HG02852 (cell line): ENCODE results near the gene ASTL.

ENCODE experiments used
- ATAC-seq: cut with Tn5 transposase; IDR thresholded peaks from one replicate; pipeline ENCODE4 v1.9.1; 2021; ENCODE audit warnings: mild to moderate bottlenecking, moderate library complexity; ENCODE audit not compliant: unreplicated experiment

Gene ASTL

DNA sequence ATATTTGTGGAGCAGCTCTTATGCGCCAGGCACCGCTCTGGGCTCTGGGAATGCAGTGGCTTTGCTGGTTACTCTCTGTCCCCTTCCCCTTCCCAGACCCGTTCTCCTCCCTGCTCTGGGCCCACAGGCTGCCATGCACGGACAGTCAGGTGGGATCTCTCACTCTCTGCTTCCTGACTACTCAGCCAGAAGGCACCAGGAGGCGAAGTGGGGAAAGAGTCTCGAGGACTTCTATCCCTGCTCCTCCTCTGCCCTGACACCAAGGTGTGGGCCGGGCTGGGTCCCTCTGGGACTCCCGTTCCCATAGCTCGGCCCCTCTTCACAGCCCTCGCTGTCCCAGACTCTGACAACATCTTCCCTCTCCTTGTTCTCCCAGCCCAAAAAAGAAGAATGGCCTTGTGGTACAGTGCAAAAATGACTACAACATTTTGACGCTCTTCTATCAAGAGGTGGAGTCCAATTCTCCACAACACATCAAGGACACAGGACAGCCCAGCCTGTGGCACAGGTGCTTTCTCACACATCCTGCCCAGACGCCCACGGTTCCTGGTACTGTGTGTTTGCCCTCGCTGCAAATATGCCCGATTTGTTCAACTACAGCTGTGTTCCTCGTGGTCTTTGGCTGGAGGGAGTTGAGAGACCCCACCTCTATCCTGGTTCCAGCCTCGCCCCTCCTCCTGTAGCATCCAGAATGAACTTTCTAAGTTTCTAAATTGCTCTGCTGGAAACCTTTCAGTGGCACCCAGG lies 21.0 kb upstream of the ASTL start:
- ATAC-seq: no peak

DNA sequence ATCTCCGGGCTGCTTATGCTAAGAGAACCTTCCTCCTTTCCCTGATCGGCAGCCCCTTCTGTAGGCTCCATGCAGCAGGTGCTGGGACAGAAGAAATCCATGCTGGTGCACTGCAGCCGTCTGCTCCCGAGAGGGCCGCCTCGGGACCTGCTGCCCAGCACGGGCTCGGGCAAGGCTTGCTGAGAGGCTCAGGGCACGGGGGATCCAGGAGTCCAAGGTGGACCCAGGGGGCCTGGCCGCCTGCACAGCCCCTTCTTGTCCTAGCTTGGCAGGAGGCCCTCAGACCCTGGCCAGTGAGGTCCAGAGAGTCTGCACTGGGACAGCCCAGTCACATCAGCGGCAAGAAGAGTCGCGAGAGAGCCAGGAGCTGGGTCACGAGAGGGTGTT lies 20.2 kb upstream of the ASTL start:
- ATAC-seq: no peak

DNA sequence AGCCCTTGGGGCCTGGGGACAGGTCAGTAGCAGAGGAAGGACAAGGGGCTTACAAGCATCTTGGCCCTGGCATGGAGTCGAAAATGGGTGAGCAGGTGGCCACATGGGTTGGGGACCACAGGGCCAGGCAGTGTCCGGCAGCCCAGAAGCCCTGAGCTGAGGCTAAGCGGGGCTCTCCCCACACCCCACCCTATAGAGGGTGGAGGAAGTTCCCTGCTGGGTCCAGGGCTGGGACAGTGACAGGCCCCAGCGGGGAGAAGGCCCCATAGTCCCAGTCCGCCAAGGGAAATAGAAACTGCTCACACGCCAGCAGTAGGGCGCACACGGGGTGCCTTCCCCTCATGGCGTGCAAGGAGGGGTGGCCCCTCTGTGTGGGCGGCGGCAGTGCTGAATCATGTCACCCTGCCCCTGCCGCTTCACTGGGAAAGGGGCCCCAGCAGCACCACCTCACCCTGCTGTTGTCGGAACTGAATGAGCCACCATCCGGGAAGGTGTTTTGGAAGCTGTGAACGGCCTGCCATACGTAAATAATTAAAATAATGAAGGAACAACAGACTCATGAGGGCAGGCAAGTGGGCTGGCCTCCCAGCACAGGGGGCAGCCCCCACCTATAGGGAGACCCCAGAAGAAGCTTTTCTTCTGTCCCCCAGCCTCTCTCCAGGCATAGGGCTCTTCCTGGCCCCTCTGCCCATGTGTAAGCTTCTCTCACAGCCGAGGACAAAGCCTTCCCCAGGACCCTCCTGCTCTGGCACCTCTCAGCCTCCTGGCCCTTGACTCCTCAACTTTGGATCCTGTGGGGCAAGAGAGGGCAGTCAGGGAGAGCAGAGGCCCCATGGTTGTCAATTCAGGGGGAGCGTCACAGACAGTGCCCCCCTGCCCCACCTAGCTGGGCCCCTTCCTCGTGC lies 19.6 kb upstream of the ASTL start:
- ATAC-seq: peak; percentile 74

DNA sequence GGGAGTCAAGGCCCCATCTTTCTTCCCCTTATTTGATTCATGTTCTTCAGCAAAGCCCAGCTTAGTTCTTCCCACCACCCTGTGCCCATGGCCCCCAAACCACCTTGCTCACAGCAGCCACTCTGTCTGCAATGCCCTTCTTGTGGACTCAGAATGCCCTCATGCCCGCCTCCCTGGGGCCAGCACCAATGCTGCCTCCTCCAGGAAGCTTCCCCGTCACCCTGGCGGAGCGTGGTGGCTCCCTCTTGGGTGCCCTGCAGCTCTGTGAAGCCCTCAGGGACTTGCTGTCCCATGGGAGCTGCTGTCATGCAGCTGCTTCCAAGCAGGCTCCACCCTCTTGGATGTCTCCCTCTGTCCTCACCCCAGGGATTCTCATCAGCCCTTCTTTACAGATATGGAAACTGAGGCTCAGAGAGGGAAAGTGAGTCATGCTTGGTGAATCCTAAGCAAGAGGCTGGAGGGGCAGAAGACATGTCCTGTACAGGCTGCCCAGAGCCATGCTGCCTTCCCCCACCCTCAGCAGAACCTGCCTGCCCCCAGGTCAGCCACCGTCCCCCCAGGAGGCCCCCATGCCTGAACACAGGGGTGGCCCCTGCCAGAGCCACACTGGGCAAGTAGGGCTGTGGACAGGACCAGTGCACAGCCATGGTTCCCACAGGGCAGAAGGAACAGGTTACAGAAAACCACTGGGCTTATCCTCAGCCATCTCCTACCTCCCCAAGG lies 18.8 kb upstream of the ASTL start:
- peak; percentile 20 for ATAC-seq

DNA sequence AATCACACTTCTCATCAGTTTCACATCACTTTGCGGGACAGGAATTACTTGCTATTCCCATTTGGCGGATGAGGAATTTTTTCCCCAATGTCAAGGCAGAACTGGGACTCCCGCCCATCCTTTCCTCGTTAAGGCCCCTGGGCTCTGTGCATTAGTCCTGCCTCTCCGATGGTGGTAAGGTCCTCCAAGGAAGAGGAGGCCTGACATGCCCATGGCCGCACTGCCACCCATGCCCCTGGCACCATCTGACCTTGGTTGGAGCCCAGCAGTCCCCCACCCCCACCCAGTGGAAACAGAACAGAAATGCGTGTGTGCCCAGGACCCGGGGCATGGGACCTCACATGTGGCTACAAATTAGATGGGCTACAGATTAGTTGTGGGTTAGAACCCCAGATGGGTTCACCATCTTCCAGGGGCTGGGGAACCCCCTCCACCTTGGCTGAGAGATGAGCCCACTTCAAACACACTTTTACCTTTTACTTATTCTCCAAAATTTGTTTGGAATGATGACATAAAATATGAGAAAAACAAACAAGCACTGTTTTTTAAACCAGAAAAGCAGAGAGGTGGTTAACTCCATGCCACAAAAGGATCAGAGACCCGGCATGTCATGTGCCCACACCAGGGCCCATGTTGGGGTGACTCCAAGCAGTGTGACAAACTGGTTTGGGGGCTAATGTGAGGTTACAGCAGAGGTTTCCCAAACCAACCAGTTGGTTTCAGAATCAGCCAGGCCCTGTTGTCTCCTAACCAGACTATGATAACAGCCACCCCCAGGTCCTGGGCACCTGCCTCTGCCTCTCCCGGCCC lies 17.9 kb upstream of the ASTL start:
- no peak for ATAC-seq

DNA sequence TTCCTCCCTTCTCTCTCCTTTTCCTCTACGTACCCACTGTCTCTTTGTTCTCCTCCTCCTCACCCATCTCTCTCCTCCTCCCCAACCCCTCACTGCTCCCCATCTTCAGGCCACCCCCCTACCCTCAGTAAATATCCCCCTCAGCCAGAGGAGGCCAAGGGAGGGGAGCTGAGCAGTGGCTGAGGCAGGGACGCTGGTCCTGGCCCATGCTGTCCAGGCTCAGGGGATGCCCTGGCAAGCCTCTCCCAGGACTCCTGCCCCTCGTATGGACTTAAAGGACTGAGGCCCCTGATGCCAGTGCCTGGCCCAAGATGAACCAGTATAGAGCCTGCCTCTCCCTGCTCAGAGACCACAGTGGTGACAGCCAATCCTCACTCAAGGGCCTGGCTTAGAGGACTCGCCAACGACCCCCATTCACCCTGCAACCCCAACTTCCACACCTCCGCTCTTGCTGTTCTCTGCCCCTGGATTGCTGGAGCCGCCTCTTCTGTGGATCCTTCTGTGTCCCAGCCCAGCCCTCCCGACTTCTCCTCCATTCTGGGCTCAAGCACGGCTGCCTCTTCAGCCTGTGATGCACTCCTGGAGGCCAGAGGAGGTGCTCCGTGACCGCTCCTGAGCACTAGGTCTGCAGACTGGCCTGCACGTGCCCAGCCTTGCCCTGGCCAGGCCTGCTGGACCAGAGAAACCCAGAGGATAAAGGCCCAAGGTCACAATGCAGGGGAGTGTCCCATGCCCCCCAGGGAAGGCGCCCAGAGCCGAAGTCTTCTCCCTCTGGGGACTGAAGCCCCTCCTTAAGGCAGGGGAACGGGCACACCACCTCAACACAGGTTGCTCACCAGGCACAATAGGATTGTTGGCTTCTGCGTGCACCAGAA lies 16.4 kb upstream of the ASTL start:
- no peak for ATAC-seq

DNA sequence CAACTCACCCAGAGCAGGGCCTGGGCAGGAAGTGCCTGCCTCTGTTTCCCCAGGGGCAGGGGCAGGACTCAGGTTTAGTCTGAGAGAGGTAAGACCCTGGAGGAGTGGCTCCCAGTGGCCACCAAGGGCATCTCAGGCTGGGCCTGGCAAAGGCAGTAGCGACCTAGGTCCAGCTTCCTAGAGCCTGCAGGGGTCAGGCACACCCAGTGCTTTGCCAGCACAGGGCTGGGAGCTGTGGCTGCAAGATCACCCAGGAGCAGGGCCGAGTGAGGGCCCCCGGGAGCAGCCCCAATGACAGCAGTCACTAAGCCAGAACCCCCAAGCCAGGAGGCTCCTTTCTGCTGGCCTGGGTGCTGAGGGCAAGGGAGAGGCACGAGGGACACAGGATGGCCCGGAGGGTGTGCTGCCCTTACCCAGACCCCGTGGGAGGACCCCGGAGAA lies 15.7 kb upstream of the ASTL start:
- no peak for ATAC-seq

DNA sequence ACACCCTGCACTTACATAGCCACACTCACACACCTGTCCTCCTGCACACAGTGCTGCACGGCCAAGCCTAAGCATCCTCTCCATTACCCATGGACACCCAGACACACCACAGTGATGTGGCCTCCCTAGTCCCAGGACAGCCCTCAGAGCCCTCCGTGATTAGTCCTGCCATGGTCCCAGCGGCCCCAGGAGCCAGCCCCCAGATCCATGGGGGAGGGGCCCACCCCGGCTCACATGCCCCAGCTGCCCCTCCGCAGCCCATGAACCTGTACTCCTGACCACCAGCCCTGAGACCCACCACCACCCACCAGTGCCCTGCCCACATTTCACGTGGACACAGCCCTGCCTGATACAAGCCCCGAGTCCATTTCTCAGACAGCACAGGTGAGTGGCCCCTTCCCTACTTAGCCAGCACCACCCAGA lies 15.0 kb upstream of the ASTL start:
- ATAC-seq: no peak

DNA sequence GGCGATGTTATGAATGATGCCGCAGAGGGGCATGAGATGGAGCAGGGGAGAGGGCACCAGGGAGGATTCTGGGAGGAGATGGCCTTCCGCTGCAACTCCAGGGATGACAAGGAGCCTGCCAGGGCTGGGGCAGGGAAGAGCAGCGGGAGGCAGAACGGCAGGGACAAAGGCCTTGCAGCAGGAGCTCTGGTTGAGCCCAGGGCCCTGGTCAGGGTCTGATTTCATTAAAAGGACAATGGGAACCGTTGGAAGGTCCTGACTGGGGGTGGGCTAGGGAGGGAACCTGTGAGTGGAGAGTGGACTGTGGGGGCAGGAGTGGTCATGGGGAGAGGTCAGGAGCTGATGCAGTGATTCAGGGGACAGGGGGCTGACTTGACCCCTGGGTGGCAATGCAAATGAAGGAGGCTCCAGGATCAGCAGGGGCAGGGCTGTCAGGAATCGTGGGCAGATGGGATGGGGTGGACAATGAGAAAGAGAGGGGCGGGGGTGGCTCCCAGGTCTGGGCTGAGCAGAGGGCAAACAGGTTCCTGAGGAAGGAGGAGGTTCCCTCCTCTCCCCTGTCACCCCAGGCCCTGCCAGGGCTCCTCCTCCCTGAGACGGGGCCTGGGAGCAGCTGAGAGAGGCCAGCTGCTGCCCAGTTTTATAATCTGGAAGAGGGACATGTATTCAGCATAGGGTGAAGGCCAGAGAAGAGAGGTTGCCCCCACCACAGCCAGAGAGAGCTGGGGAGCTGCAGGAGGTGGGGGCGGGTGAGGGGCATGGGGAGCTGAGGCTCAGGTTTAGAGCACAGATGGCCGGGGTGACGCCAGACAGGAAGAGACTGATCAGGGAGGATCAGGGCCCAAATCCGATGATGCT lies 14.2 kb upstream of the ASTL start:
- ATAC-seq: no peak

DNA sequence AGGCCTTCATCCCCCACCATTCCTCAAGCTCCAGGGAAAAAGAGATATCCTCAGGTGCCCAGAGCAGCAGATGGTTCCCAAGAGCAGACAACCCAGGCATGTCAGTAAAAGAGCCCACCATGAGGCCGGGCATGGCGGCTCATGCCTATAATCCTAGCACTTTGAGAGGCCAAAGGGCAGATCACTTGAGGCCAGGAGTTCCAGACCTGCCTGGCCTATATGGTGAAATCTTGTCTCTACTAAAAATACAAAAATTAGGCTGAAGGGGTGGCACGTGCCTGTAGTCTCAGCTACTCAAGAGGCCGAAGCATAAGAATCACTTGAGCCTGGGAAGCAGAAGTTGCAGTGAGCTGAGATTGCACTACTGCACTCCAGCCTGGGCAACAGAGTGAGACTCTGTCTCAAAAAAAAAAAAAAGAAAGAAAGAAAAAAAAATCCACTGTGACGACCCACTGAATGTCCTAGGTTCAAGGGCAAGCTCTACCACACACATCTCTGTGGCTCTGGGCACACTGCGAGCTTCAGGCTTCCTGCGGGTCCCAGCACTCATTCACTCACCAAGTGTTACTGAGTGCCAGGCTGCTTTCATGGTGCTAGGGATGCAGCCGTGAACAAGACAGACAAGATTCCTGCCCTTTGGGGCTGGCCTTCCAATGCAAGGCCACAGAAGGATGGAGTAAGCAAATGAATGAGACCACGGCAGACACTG lies 13.4 kb upstream of the ASTL start:
- no peak for ATAC-seq

DNA sequence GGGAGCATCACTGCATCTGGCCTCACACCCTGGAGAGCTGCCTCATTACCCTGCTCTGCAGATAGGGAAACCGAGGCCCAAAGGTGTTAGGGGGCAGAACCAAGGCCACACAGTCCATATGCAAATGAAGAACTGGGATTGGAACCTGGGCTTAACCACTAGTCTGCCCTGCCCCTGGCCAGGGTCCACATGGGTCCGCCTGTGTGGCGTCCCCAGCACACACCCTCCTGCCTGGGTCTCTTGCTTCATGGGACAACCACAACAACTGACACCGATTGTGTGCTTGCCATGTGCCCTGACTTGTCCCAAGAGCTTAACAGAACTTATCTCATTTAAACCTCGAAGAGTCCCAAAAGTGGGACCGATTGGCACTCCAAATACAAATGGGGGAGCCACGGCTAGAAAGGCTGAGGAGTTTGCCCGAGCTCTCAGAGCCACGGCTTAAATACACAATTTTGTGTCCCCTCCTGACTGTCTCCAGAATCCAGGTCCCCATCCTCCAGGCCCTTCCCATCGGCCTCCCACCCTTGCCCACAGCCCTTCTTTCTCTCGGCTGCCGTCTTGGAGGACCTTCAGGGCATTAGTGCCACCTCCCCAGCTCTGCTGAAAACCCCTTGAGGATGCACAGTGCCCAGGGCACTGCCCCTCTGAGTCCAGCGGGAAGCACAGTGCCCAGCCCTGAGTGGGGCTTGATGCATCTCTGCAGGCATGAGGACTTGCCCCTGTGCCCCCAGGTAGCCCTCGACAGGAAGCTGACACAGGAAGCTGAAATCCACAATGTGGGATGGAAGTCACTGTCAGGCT lies 12.7 kb upstream of the ASTL start:
- no peak for ATAC-seq

DNA sequence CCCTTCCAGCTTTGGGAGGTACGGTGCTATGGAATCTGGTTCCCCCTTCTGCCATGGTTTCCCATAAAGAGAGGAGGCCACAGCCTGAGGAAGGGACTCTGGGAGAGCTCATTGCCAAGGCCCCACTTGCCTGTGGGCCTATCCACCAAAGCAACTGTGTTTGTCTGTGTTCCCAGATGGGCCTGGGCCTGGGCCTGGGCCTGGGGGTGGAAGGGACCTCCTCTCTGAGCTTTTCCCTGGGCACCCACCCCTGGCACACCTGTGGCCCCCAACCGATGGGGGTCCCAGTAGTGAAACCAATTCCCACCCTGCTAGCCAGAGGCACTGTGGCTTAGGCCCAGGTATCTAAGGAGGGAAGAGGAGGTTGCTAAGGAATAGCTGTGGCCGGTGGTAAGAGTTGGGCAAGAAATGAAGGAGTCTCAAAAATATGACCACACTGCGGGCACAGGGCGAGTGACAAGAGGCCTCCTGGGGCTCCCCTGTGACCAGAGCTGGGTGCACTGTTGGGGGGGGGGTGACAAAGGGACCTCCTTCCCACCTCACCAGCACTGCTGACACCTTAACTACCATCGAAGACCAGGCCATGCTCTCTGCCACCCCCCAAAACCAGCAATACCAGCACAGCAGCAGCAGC lies 11.8 kb upstream of the ASTL start:
- no peak for ATAC-seq

DNA sequence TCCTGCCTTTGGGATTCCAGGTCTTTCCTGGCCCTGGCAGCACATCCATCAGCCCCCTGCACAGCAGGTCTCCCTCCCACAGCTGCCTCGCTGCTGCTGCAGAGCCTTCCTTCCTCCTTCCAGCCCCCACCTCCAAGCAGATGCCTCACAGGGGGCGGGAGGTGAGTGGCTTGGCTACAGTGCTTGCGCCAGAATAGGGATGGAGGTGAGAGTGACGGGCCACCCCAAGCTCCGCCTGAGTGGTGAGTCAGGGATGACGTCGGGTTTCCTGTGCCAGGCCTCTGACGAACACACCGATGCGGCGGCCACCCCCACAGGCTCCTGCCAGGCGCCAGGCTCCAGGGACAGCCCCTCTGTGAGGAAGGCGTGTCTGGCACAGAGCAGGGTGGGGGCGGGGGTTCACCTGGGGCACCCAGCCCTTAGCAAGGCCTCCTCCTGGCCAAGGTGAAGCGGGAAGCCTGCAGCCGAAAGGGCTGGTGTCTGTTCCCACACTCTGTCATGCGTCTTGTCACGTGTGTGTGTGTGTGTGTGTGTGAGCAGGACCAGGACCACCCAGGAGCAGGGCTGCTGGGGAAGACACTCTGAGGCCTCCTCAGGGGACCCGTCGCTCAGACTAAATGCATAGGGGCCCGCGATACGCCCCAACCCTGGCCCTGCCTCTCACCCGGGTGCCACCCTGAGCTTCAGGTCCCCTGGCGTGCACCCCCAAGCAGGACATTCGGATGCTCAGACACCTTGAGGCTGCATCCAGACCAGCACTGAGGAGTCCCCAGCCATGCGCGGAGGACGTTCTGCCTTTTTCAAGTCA lies 10.3 kb upstream of the ASTL start:
- ATAC-seq: peak; percentile 32

DNA sequence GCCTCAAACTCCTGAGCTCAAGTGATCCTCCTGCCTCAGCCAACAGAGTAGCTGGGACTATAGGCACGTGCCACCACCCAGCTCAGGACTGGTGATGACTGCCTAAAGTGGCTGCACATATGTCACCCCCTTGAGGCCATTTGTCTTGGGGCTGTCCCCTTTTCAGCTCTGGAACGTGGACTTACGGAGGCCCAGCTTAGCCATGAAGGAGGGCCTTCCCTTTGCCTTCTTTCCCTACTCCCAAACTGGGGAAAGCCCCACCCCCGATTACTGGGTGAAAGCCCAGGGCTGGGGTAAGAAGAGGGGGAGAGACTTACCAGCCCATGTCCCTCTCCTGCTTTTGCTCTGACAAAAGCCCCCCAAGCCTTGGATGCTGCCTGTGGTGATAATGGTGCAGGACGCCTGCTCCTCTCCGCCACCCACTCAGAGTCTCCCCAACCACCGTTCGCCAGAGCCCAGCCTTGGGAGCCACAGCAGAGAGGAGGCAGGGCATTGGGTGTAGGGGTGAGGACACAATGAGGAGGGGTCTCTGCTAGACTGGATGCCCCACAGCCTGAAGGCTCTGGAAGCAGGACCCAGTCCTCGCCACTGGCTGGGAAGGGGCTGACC lies 9.4 kb upstream of the ASTL start:
- no peak for ATAC-seq

DNA sequence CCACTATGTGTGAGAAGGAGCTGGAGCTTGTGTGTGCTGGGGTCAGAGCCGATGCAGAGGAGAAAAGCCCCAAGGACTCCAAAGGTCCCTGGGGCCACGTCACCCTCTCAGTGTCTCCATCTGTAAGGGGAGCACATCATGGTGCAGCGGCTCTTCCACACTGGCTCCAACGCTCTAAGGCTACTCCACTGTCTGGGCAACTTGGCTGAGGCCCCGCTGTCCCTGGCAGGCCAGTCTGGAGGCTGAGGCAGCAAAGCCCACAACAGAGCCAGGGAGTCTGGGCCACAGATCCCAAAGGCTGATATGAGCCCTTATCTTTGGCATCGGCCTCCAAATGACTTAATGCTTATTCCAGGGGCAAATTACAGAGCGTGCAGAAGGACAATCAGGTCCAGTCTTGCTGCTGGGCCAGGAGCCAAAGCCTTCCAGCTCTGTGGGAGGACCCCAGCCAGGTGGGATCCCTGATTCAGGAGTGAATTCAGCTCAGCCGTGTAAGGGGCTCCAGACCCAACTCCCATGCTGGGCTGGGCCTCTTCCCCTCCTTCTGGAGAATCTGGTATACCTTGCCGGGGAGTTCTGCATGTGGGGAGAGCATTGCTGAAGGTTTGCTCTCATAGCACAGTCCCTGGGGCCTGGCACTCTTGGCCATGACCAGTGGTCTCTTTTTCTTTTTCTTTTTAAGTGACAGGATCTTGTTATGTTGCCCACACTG lies 8.7 kb upstream of the ASTL start:
- peak; percentile 1 for ATAC-seq
